Spinal cord (tissue), 10 donors: ENCODE results near the gene CREB5. TPM values are rescaled to one million over a fixed set of nuclear protein-coding genes. Genes with fewer than 3 reads are reported as not detected.

Experiments used
- DNase-seq, 6 donors: peaks; one replicate each; pipeline versions ENCODE4 v3.0.0 to v3.0.0-alpha.2; 2013 to 2015; ENCODE audit warnings: low spot score in 6 of 6, low read depth in 4 of 6
- H3K27ac ChIP-seq: one replicate; pipeline ENCODE4 v1.5.1; 2013; ENCODE audit warnings: low read depth, low read length, control low read depth
- H3K27me3 ChIP-seq: one replicate; pipeline ENCODE4 v1.6.1; 2013; ENCODE audit warnings: low read length; ENCODE audit not compliant: control insufficient read depth, insufficient read depth
- H3K36me3 ChIP-seq: one replicate; pipeline ENCODE4 v1.6.1; 2013; ENCODE audit warnings: low read length; ENCODE audit not compliant: control insufficient read depth, insufficient read depth
- H3K4me1 ChIP-seq: one replicate; pipeline ENCODE4 v1.6.1; 2013; ENCODE audit warnings: low read length; ENCODE audit not compliant: control insufficient read depth, insufficient read depth
- H3K4me3 ChIP-seq: one replicate; pipeline ENCODE4 v1.5.1; 2013; ENCODE audit warnings: low read depth, low read length, control low read depth
- H3K9me3 ChIP-seq: one replicate; pipeline ENCODE4 v1.6.1; 2013; ENCODE audit warnings: low read length; ENCODE audit not compliant: control insufficient read depth, insufficient read depth
- WGBS: methylation state at CpG from one replicate; pipeline ENCODE4 v1.1.5; 2013; ENCODE audit warnings: missing lambda C conversion rate; ENCODE audit not compliant: insufficient coverage; 5-methylcytosine and 5-hydroxymethylcytosine counted together
- polyA plus RNA-seq, 2 donors: library from polyadenylated mRNA; unstranded; fragments of 120-200 nt; gene quantifications; one replicate each; pipeline ENCODE4 v1.2.1, GENCODE V29; 2013; ENCODE audit not compliant: insufficient read length in 2 of 2
- total RNA-seq, 2 donors: library from RNA; depleted of rRNA in 1 of 2; stranded (reverse); fragments of 120-200 nt in 1 of 2; fragments of >200 nt in 1 of 2; gene quantifications; one replicate each; pipeline versions ENCODE4 v1.2.3 to v1.2.4, GENCODE V29; 2013 to 2014
- donor health status: healthy.

CREB5 gene
- total and polyA plus RNA-seq, 4 donors: 15.3 to 34.3 (median 17.0) TPM

DNA sequence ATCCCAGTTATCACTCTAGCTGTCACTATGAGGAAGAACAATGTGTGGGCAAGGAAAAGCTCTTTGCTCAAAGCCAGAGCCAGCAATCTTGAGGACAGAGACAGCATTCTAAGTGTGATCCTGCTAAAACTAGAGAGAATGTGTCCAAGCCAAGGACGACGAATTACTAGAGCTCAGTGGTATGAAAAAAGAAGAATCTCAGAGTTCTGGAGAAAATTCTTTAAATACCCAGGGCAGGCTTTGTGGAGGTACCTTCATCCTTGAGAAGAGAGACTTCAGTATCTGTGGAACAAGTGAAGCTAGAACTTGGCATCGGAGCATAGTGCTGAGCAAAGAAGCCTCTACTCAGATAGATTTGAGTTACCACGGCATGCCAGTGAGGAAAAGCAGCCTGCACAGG, 336.0 kb downstream of the CREB5 start:
- 61% methylated on average over 4 of the region's 4 CpGs for WGBS
- Histone ChIP-seq H3K27ac (peak overlapping the region; percentile 26), H3K27me3 (no peaks in the 10 kb centered on the region), H3K9me3 (no peaks in the 10 kb centered on the region), H3K36me3 (no peaks in the 10 kb centered on the region), H3K4me1 (peaks cover 18% of the 10 kb centered on the region), H3K4me3 (no peak overlapping the region)
- no peak for DNase-seq

GRCh38 chr7:28748933-28749584, 336.7 kb downstream of the CREB5 start:
- 64% methylated on average over 3 of the region's 5 CpGs for WGBS
- DNase-seq: no peak
- Histone ChIP-seq H3K27ac (peak overlapping the region; percentile 26), H3K4me1 (peaks cover 19% of the 10 kb centered on the region), H3K9me3 (no peaks in the 10 kb centered on the region), H3K36me3 (no peaks in the 10 kb centered on the region), H3K27me3 (no peaks in the 10 kb centered on the region), H3K4me3 (no peak overlapping the region)

DNA sequence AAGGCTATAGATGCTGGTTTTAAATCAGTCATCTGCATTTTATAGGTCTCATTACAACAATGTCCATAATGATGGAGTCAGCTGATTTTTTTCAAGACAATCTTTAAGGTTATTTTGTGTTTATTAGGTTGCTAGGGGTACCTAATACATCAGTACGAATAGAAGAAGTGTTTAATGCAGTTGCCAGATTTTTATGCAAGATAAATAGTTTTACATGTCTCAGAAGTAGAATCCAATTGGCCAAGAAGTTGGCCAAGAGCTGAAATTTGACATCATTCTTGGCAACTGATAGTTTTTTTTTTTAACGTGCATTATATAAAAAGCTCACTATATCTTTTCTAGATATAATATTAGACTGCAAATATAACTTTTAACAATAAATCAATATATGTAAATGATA, 337.3 kb downstream of the CREB5 start:
- Histone ChIP-seq H3K36me3 (no peaks in the 10 kb centered on the region), H3K4me3 (no peak overlapping the region), H3K9me3 (no peaks in the 10 kb centered on the region), H3K27me3 (no peaks in the 10 kb centered on the region), H3K4me1 (peaks cover 24% of the 10 kb centered on the region), H3K27ac (no peak overlapping the region)
- WGBS: 75% methylated on average over 1 of the region's 2 CpGs
- DNase-seq: no peak

DNA sequence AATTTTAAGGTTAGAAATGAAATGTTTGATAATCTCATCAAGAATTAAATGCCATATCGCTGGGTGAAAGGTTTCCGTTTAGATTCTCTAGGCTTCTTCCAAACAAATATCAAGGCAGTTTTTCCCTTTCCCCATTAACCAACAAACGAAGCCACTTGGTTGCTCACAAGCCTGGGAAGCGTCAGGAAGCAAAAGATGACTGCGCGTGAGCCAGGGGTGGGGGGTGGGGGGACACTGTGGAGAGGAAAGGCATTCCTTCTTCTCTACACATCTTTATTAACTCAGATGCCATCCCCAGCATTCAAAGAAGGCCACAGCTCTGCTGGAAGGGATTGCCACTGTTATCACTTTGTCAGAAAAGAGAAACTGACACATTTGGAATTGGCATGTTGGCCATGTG, 338.7 kb downstream of the CREB5 start:
- H3K9me3 ChIP-seq: no peaks in the 10 kb centered on the region
- H3K4me3 ChIP-seq: no peak overlapping the region
- DNase-seq: no peak
- H3K4me1 ChIP-seq: peaks cover 20% of the 10 kb centered on the region
- no peak overlapping the region for H3K27ac ChIP-seq
- H3K27me3 ChIP-seq: no peaks in the 10 kb centered on the region
- H3K36me3 ChIP-seq: no peaks in the 10 kb centered on the region
- no CpG with 5 or more reads among the region's 6 CpGs for WGBS

GRCh38 chr7:28753613-28754012, 341.3 kb downstream of the CREB5 start:
- H3K36me3 ChIP-seq: no peaks in the 10 kb centered on the region
- DNase-seq: no peak
- no peak overlapping the region for H3K4me3 ChIP-seq
- H3K9me3 ChIP-seq: no peaks in the 10 kb centered on the region
- no CpG with 5 or more reads among the region's 1 CpG for WGBS
- peaks cover 7% of the 10 kb centered on the region for H3K4me1 ChIP-seq
- no peaks in the 10 kb centered on the region for H3K27me3 ChIP-seq
- peak overlapping the region; percentile 79 for H3K27ac ChIP-seq

DNA sequence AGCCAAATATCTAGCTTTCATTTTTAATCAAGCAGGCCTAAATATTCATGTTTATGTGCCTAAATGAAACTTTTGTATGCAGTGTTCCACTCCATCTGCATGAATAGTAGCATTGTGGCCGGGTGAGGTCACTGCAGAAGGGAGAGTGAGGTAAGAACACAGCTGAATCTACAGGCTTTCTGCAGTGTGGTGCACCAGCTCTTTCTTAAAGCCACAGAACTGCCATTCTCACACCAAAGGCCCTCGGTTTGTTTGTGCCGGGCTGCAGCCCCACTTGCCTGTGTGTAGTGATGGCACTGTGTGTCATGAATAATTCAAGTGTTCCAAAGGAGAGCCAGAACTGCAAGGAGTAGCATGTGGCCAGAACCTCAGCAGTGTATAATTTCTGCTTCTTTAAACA, 341.7 kb downstream of the CREB5 start:
- Histone ChIP-seq H3K4me3 (no peak overlapping the region), H3K36me3 (no peaks in the 10 kb centered on the region), H3K4me1 (peaks cover 6% of the 10 kb centered on the region), H3K27me3 (no peaks in the 10 kb centered on the region), H3K27ac (peak overlapping the region; percentile 79), H3K9me3 (no peaks in the 10 kb centered on the region)
- peak in 5 of 6 donors; percentile 51 to 90 (median 67) for DNase-seq
- 0% methylated on average over 1 of the region's 3 CpGs for WGBS

- Histone ChIP-seq H3K4me1 (peaks cover 6% of the 10 kb centered on the region), H3K27me3 (no peaks in the 10 kb centered on the region), H3K9me3 (no peaks in the 10 kb centered on the region), H3K27ac (peak overlapping the region; percentile 79), H3K36me3 (no peaks in the 10 kb centered on the region), H3K4me3 (no peak overlapping the region)
- no CpG with 5 or more reads among the region's 5 CpGs for WGBS
- DNase-seq: peak in 1 of 6 donors; percentile 66
Measured at GRCh38 chr7:28754447-28754846, 342.1 kb downstream of the CREB5 start.

DNA sequence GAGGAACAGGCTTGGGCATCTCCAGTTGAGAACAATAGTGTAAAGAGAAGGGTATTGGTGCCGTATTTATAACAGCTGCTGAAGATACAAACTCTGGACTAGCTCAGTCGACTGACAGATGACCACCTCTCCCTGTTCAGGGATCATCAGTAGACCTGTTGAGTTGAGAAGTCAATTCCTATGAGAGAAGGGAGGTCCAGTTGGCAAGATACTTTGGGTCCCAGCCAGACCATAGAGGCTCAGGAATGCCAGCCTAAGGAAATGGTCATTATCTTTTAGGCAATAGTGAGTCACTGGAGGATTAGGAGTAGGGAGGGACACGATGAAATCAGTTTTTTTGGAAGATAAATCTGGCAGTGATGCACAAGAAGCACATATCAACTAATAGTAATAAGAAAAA, 342.9 kb downstream of the CREB5 start:
- DNase-seq: no peak
- no peaks in the 10 kb centered on the region for H3K27me3 ChIP-seq
- no peaks in the 10 kb centered on the region for H3K36me3 ChIP-seq
- no peaks in the 10 kb centered on the region for H3K9me3 ChIP-seq
- no peak overlapping the region for H3K4me3 ChIP-seq
- peaks cover 6% of the 10 kb centered on the region for H3K4me1 ChIP-seq
- WGBS: 100% methylated on average over 1 of the region's 3 CpGs
- no peak overlapping the region for H3K27ac ChIP-seq

DNA sequence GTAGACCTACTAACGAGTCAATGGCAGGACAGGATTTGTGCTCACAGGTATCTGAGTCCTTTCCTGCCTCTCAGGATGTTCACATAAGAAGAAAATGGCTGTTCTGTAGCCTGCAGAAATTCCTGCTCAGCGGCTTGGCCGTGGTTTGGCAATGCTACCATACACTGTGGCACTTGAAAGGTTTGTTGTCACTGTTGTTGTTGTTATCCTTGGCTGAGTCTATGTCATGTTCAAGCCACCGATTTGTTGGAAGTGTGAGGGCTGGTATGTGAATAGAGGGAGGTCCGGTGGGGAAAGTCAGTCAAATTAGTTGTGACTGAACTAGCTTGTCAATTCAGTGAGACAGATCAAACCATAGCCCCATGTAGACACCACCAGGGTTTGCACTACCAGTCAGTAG, 345.9 kb downstream of the CREB5 start:
- Histone ChIP-seq H3K36me3 (no peaks in the 10 kb centered on the region), H3K9me3 (no peaks in the 10 kb centered on the region), H3K4me1 (peaks cover 6% of the 10 kb centered on the region), H3K27me3 (no peaks in the 10 kb centered on the region), H3K4me3 (no peak overlapping the region), H3K27ac (no peak overlapping the region)
- DNase-seq: no peak
- WGBS: 80% methylated on average over 4 of the region's 5 CpGs

DNA sequence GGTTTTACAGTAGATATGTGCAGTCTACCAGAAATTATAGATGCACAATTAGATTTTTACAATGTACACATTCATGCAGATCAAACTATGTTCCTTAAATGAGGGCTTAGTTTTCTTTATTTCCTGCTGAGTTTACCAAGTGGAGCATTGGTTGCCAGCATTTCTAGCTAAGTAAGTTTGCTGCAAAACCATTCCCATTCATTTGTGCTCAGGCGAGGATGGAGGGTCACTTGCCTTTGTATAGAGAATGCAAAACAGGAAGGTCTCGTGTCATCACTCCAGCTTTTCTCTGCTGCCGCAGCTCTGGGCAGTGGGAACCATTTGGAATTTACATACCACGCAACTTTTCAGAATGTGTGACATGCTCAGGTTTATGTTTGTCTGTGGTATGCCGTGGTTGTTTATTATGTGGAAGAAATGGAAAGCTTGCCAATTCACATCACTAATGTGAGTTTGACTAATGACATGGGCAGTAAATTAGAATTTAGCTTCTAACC, 347.2 kb downstream of the CREB5 start:
- H3K4me1 ChIP-seq: peaks cover under 1% of the 10 kb centered on the region
- H3K27ac ChIP-seq: no peak overlapping the region
- no peak overlapping the region for H3K4me3 ChIP-seq
- no peaks in the 10 kb centered on the region for H3K36me3 ChIP-seq
- no peaks in the 10 kb centered on the region for H3K9me3 ChIP-seq
- whole genome bisulfite sequencing: 20% methylated on average over 1 of the region's 5 CpGs
- H3K27me3 ChIP-seq: no peaks in the 10 kb centered on the region
- DNase-seq: peak in 2 of 6 donors; percentile 68 to 78
